ENCODE measurements around the gene LRRC8C.

The LRRC8C gene

GRCh38 chr1:89695847-89696246 lies 62.9 kb downstream of the LRRC8C start:
- Histone ChIP-seq H3K9ac (ENCODE audit: low read depth, low read length, poor library complexity) (no peak overlapping the region), H3K27ac (replicated peaks; ENCODE audit: low read length) (no peak overlapping the region), H3K14ac (ENCODE audit: low read length) (no peak overlapping the region), H2AFZ (ENCODE audit: low read length) (no peak overlapping the region), H3K9me3 (replicated peaks in 1 of 2; ENCODE audit: control insufficient read depth in 2 of 2, insufficient read depth in 1 of 2, low read depth in 1 of 2, low read length in 2 of 2) (no peaks in the 10 kb centered on the region), H3K4me3 (ENCODE audit: low read length in 2 of 2) (no peak overlapping the region), H3K23ac (ENCODE audit: low read depth, low read length, poor library complexity) (no peak overlapping the region), H2AK5ac (ENCODE audit: low read depth, low read length) (no peak overlapping the region), H2BK15ac (ENCODE audit: low read length) (no peak overlapping the region), H4K8ac (ENCODE audit: low read depth, low read length) (no peak overlapping the region), H3K36me3 (replicated peaks in 1 of 2; ENCODE audit: control insufficient read depth in 2 of 2, insufficient read depth in 2 of 2, low read length in 2 of 2) (no peaks in the 10 kb centered on the region), H3K79me1 (ENCODE audit: low read depth, low read length) (no peaks in the 10 kb centered on the region), H3K18ac (ENCODE audit: low read length) (no peak overlapping the region), H4K91ac (ENCODE audit: low read depth, low read length, poor library complexity) (no peak overlapping the region), H2BK12ac (ENCODE audit: low read length) (no peak overlapping the region), H3K4me2 (ENCODE audit: insufficient read depth, low read length, poor library complexity, severe bottlenecking) (no peak overlapping the region), H2BK5ac (ENCODE audit: low read length) (no peak overlapping the region), H2BK120ac (ENCODE audit: low read depth, low read length) (no peak overlapping the region), H3K27me3 (ENCODE audit: control insufficient read depth in 3 of 3, insufficient read depth in 3 of 3, low read depth in 1 of 3, low read length in 3 of 3) (no peaks in the 10 kb centered on the region), H3K4ac (ENCODE audit: low read length) (no peak overlapping the region), H3K4me1 (ENCODE audit: control insufficient read depth in 2 of 2, insufficient read depth in 1 of 2, low read depth in 1 of 2, low read length in 2 of 2) (peaks cover 0 to 6% of the 10 kb centered on the region in 2 donors)
- DNase-seq (ENCODE audit: low spot score) = no peak

DNA sequence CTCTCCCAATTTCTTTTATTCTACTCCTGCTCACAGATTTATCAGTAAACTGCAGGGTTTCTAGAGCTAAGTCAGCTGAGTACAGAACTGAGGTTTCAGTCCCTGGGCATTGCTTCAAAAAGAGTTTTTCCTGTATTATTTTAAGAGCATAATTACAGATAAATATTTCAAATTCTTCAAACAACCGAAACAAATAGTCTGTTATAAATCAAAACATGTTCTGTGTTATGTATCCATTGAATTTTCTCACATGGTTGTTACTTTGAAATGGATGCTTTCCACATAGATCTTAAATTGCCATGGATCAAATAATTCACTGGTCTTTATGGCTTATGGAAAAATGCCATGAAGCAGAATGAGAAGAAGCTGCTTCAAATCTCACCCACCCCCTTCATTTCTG lies 64.5 kb downstream of the LRRC8C start:
- Histone ChIP-seq H4K91ac (ENCODE audit: low read depth, low read length, poor library complexity) (no peak overlapping the region), H3K23ac (ENCODE audit: low read depth, low read length, poor library complexity) (no peak overlapping the region), H2BK15ac (ENCODE audit: low read length) (no peak overlapping the region), H3K36me3 (replicated peaks in 1 of 2; ENCODE audit: control insufficient read depth in 2 of 2, insufficient read depth in 2 of 2, low read length in 2 of 2) (no peaks in the 10 kb centered on the region), H3K4me1 (ENCODE audit: control insufficient read depth in 2 of 2, insufficient read depth in 1 of 2, low read depth in 1 of 2, low read length in 2 of 2) (peaks cover 0 to 6% of the 10 kb centered on the region in 2 donors), H3K27me3 (ENCODE audit: control insufficient read depth in 3 of 3, insufficient read depth in 3 of 3, low read depth in 1 of 3, low read length in 3 of 3) (no peaks in the 10 kb centered on the region), H4K8ac (ENCODE audit: low read depth, low read length) (no peak overlapping the region), H3K9ac (ENCODE audit: low read depth, low read length, poor library complexity) (no peak overlapping the region), H3K14ac (ENCODE audit: low read length) (no peak overlapping the region), H3K4me2 (ENCODE audit: insufficient read depth, low read length, poor library complexity, severe bottlenecking) (no peak overlapping the region), H2BK12ac (ENCODE audit: low read length) (no peak overlapping the region), H3K4me3 (ENCODE audit: low read length in 2 of 2) (no peak overlapping the region), H2BK5ac (ENCODE audit: low read length) (no peak overlapping the region), H3K27ac (replicated peaks; ENCODE audit: low read length) (no peak overlapping the region), H2BK120ac (ENCODE audit: low read depth, low read length) (no peak overlapping the region), H3K79me1 (ENCODE audit: low read depth, low read length) (no peaks in the 10 kb centered on the region), H2AFZ (ENCODE audit: low read length) (no peak overlapping the region), H3K18ac (ENCODE audit: low read length) (no peak overlapping the region), H3K9me3 (replicated peaks in 1 of 2; ENCODE audit: control insufficient read depth in 2 of 2, insufficient read depth in 1 of 2, low read depth in 1 of 2, low read length in 2 of 2) (no peaks in the 10 kb centered on the region), H2AK5ac (ENCODE audit: low read depth, low read length) (no peak overlapping the region), H3K4ac (ENCODE audit: low read length) (no peak overlapping the region)
- DNase-seq (ENCODE audit: low spot score) = no peak
- WGBS, 2 donors (ENCODE audit: extremely low coverage in 2 of 2, insufficient read length in 2 of 2, insufficient replicate concordance in 1 of 2) = no CpG with 5 or more reads among the region's 1 CpG

DNA sequence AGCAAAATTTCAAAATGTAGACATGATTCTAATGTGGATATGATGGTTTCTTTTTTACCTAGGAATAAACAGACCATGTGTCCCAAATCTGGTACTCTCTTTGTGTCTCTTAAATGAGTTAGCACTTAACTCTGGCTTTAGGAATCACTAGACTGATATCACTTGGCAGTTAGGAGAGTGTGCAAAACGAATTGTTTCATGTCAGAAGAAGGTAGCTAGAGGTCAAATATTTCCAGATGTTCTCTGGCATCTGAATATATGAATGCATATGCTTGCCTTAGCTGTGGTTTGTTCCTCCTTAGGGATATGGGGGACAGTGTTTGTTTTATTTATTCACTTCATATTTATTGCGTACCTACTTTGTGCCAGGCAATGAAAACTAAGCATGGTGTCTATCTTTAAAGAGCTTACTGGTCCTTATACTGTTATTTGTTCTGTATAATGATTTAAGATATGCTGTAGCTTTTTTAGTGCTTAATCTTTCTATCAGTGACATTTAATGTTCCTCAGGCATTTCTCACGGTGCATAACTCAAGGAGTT lies 65.2 kb downstream of the LRRC8C start:
- Histone ChIP-seq H3K4me3 (ENCODE audit: low read length in 2 of 2) (no peak overlapping the region), H2BK15ac (ENCODE audit: low read length) (no peak overlapping the region), H3K18ac (ENCODE audit: low read length) (no peak overlapping the region), H4K91ac (ENCODE audit: low read depth, low read length, poor library complexity) (no peak overlapping the region), H2AK5ac (ENCODE audit: low read depth, low read length) (no peak overlapping the region), H3K9me3 (replicated peaks in 1 of 2; ENCODE audit: control insufficient read depth in 2 of 2, insufficient read depth in 1 of 2, low read depth in 1 of 2, low read length in 2 of 2) (no peaks in the 10 kb centered on the region), H3K79me1 (ENCODE audit: low read depth, low read length) (no peaks in the 10 kb centered on the region), H3K4me1 (ENCODE audit: control insufficient read depth in 2 of 2, insufficient read depth in 1 of 2, low read depth in 1 of 2, low read length in 2 of 2) (peaks cover 0 to 3% of the 10 kb centered on the region in 2 donors), H3K36me3 (replicated peaks in 1 of 2; ENCODE audit: control insufficient read depth in 2 of 2, insufficient read depth in 2 of 2, low read length in 2 of 2) (no peaks in the 10 kb centered on the region), H3K27ac (replicated peaks; ENCODE audit: low read length) (no peak overlapping the region), H3K23ac (ENCODE audit: low read depth, low read length, poor library complexity) (no peak overlapping the region), H2BK120ac (ENCODE audit: low read depth, low read length) (no peak overlapping the region), H3K4ac (ENCODE audit: low read length) (no peak overlapping the region), H3K27me3 (ENCODE audit: control insufficient read depth in 3 of 3, insufficient read depth in 3 of 3, low read depth in 1 of 3, low read length in 3 of 3) (no peaks in the 10 kb centered on the region), H2BK5ac (ENCODE audit: low read length) (no peak overlapping the region), H4K8ac (ENCODE audit: low read depth, low read length) (no peak overlapping the region), H3K9ac (ENCODE audit: low read depth, low read length, poor library complexity) (no peak overlapping the region), H2AFZ (ENCODE audit: low read length) (no peak overlapping the region), H2BK12ac (ENCODE audit: low read length) (no peak overlapping the region), H3K4me2 (ENCODE audit: insufficient read depth, low read length, poor library complexity, severe bottlenecking) (no peak overlapping the region), H3K14ac (ENCODE audit: low read length) (no peak overlapping the region)
- WGBS, 2 donors (ENCODE audit: extremely low coverage in 2 of 2, insufficient read length in 2 of 2, insufficient replicate concordance in 1 of 2) = no CpG with 5 or more reads among the region's 3 CpGs
- no peak for DNase-seq (ENCODE audit: low spot score)

GRCh38 chr1:89698624-89699023 lies 65.7 kb downstream of the LRRC8C start:
- no peak overlapping the region for H3K4me3 ChIP-seq (ENCODE audit: low read length in 2 of 2)
- no peaks in the 10 kb centered on the region for H3K4me1 ChIP-seq (ENCODE audit: control insufficient read depth in 2 of 2, insufficient read depth in 1 of 2, low read depth in 1 of 2, low read length in 2 of 2)
- H3K4ac ChIP-seq (ENCODE audit: low read length) = no peak overlapping the region
- no peak overlapping the region for H3K23ac ChIP-seq (ENCODE audit: low read depth, low read length, poor library complexity)
- no peak overlapping the region for H4K8ac ChIP-seq (ENCODE audit: low read depth, low read length)
- no peak overlapping the region for H2AFZ ChIP-seq (ENCODE audit: low read length)
- no peak for DNase-seq (ENCODE audit: low spot score)
- WGBS, 2 donors (ENCODE audit: extremely low coverage in 2 of 2, insufficient read length in 2 of 2, insufficient replicate concordance in 1 of 2) = no CpG with 5 or more reads among the region's 1 CpG
- H3K9ac ChIP-seq (ENCODE audit: low read depth, low read length, poor library complexity) = no peak overlapping the region
- H3K4me2 ChIP-seq (ENCODE audit: insufficient read depth, low read length, poor library complexity, severe bottlenecking) = no peak overlapping the region
- no peak overlapping the region for H2BK15ac ChIP-seq (ENCODE audit: low read length)
- no peak overlapping the region for H2BK12ac ChIP-seq (ENCODE audit: low read length)
- no peaks in the 10 kb centered on the region for H3K79me1 ChIP-seq (ENCODE audit: low read depth, low read length)
- no peak overlapping the region for H3K14ac ChIP-seq (ENCODE audit: low read length)
- no peaks in the 10 kb centered on the region for H3K36me3 ChIP-seq (replicated peaks in 1 of 2; ENCODE audit: control insufficient read depth in 2 of 2, insufficient read depth in 2 of 2, low read length in 2 of 2)
- no peak overlapping the region for H2BK5ac ChIP-seq (ENCODE audit: low read length)
- no peak overlapping the region for H2BK120ac ChIP-seq (ENCODE audit: low read depth, low read length)
- H3K27ac ChIP-seq (replicated peaks; ENCODE audit: low read length) = no peak overlapping the region
- no peaks in the 10 kb centered on the region for H3K9me3 ChIP-seq (replicated peaks in 1 of 2; ENCODE audit: control insufficient read depth in 2 of 2, insufficient read depth in 1 of 2, low read depth in 1 of 2, low read length in 2 of 2)
- H3K18ac ChIP-seq (ENCODE audit: low read length) = no peak overlapping the region
- no peak overlapping the region for H4K91ac ChIP-seq (ENCODE audit: low read depth, low read length, poor library complexity)
- no peak overlapping the region for H2AK5ac ChIP-seq (ENCODE audit: low read depth, low read length)
- no peaks in the 10 kb centered on the region for H3K27me3 ChIP-seq (ENCODE audit: control insufficient read depth in 3 of 3, insufficient read depth in 3 of 3, low read depth in 1 of 3, low read length in 3 of 3)

Measured in neuronal stem cell (in vitro differentiated cells).